ENCODE data around the gene ZMIZ1. TPM values are rescaled to one million over a fixed set of nuclear protein-coding genes. Genes with fewer than 3 reads are reported as not detected.

Gene ZMIZ1
- polyA plus RNA-seq, 3 donors = 3.3 to 64.6 (median 8.9) TPM

DNA sequence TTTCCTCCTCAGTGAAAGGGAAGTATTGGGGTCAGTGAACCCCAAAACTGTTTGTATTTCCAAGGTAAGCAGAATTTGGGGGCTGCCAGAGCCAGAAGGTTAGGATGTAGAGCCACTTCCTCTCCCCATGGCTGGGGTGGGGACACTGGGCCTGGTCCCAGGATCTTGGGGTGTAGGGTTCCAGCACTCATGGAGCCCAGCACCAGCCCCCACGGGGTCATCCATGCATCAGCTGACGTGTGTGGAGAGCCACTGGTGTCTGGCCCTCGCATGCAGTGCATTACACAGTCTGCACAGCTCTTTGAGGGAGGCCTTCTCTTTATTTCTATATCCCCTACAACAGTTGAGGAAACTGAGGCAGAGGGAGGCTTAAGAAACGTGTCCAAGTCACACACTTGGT, 91.4 kb downstream of the ZMIZ1 start:
- no peak overlapping the region for H3K4me3 Mint-ChIP-seq
- peaks cover 0 to 3% (median 0%) of the 10 kb centered on the region in 3 donors for H3K27me3 Mint-ChIP-seq (ENCODE audit: low read depth in 3 of 3)
- no peak overlapping the region for H3K9ac ChIP-seq (ENCODE audit: insufficient read depth, low read length, poor library complexity, severe bottlenecking)
- intact Hi-C loops (cut with micrococcal nuclease) = no loop called here
- H3K9me3 ChIP-seq (replicated peaks in 1 of 2; ENCODE audit: control insufficient read depth in 1 of 2, insufficient read depth in 1 of 2, low read length in 2 of 2) = no peaks in the 10 kb centered on the region
- TF ChIP-seq, protein P1, sequence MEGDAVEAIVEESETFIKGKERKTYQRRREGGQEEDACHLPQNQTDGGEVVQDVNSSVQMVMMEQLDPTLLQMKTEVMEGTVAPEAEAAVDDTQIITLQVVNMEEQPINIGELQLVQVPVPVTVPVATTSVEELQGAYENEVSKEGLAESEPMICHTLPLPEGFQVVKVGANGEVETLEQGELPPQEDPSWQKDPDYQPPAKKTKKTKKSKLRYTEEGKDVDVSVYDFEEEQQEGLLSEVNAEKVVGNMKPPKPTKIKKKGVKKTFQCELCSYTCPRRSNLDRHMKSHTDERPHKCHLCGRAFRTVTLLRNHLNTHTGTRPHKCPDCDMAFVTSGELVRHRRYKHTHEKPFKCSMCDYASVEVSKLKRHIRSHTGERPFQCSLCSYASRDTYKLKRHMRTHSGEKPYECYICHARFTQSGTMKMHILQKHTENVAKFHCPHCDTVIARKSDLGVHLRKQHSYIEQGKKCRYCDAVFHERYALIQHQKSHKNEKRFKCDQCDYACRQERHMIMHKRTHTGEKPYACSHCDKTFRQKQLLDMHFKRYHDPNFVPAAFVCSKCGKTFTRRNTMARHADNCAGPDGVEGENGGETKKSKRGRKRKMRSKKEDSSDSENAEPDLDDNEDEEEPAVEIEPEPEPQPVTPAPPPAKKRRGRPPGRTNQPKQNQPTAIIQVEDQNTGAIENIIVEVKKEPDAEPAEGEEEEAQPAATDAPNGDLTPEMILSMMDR (IDR thresholded peaks at IDR 0.05) = no peak
- peaks cover 11 to 13% of the 10 kb centered on the region in 2 donors for H3K4me1 ChIP-seq (ENCODE audit: control insufficient read depth in 1 of 2, insufficient read depth in 2 of 2, low read length in 2 of 2)
- DNase-seq = no peak
- no CpG with 5 or more reads among the region's 4 CpGs for WGBS (ENCODE audit: insufficient coverage)
- peaks cover 49% of the 10 kb centered on the region for H3K79me2 ChIP-seq (ENCODE audit: insufficient read depth, low read length)
- peaks cover 100% of the 10 kb centered on the region for H4K20me1 ChIP-seq (ENCODE audit: insufficient read depth, low read length)
- peaks cover 34 to 59% of the 10 kb centered on the region in 2 donors for H3K36me3 Mint-ChIP-seq
- H2AFZ ChIP-seq (ENCODE audit: insufficient read depth, low read depth, low read length, poor library complexity, severe bottlenecking) = no peak overlapping the region
- no peak overlapping the region for H3K4me3 ChIP-seq (replicated peaks in 1 of 3; ENCODE audit: low read depth in 2 of 3, low read length in 3 of 3)
- H3K27ac ChIP-seq (ENCODE audit: low read depth in 1 of 2, low read length in 2 of 2) = no peak overlapping the region
- H3K4me2 ChIP-seq (replicated peaks; ENCODE audit: extremely low read depth, low read length, poor library complexity, severe bottlenecking) = no peak overlapping the region
- H3K36me3 ChIP-seq (replicated peaks in 1 of 2; ENCODE audit: control insufficient read depth in 1 of 2, insufficient read depth in 2 of 2, low read length in 2 of 2) = peaks cover 33 to 78% of the 10 kb centered on the region in 2 donors
- H3K9me3 Mint-ChIP-seq = peaks cover 0 to 1% (median 0%) of the 10 kb centered on the region in 7 donors
- H3K27me3 ChIP-seq (ENCODE audit: control insufficient read depth in 2 of 2, insufficient read depth in 2 of 2, low read length in 2 of 2) = no peaks in the 10 kb centered on the region
- H3K27ac Mint-ChIP-seq = no peak overlapping the region
- H3K4me1 Mint-ChIP-seq = peaks cover 18% of the 10 kb centered on the region

DNA sequence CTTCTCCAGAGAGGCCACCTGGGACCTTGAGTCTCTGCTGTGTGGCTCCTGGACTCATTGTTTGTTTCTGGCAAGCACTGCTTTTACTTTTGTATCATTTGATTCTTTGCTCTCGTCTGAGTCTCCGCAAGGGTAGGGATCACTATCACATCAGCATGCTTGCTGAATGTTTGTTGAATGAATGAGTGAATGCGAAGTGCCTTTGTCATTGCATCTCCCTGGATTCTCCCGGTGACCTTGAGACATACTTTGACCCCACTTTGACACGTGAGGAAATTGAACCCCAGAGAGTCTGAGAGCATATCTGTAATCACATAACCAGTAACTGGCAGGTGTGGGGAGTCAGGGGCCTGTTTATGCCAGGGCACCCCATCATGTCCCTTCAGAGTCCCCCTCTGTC, 92.8 kb downstream of the ZMIZ1 start:
- Mint-ChIP-seq H3K36me3 (peaks cover 38 to 66% of the 10 kb centered on the region in 2 donors), H3K4me3 (no peak overlapping the region), H3K9me3 (peaks cover 0 to 1% (median 0%) of the 10 kb centered on the region in 7 donors), H3K27ac (peak overlapping the region in 1 of 7 donors; percentile 59), H3K4me1 (peaks cover 7% of the 10 kb centered on the region), H3K27me3 (ENCODE audit: low read depth in 3 of 3) (no peaks in the 10 kb centered on the region)
- peaks cover 100% of the 10 kb centered on the region for H4K20me1 ChIP-seq (ENCODE audit: insufficient read depth, low read length)
- no peaks in the 10 kb centered on the region for H3K9me3 ChIP-seq (replicated peaks in 1 of 2; ENCODE audit: control insufficient read depth in 1 of 2, insufficient read depth in 1 of 2, low read length in 2 of 2)
- no peak for DNase-seq
- TF ChIP-seq, protein P1 (IDR thresholded peaks at IDR 0.05) = no peak
- no peak overlapping the region for H3K9ac ChIP-seq (ENCODE audit: insufficient read depth, low read length, poor library complexity, severe bottlenecking)
- H3K4me2 ChIP-seq (replicated peaks; ENCODE audit: extremely low read depth, low read length, poor library complexity, severe bottlenecking) = no peak overlapping the region
- H3K27ac ChIP-seq (ENCODE audit: low read depth in 1 of 2, low read length in 2 of 2) = no peak overlapping the region
- H3K36me3 ChIP-seq (replicated peaks in 1 of 2; ENCODE audit: control insufficient read depth in 1 of 2, insufficient read depth in 2 of 2, low read length in 2 of 2) = peaks cover 43 to 88% of the 10 kb centered on the region in 2 donors
- peaks cover 42% of the 10 kb centered on the region for H3K79me2 ChIP-seq (ENCODE audit: insufficient read depth, low read length)
- no peak overlapping the region for H3K4me3 ChIP-seq (replicated peaks in 1 of 3; ENCODE audit: low read depth in 2 of 3, low read length in 3 of 3)
- no CpG with 5 or more reads among the region's 5 CpGs for WGBS (ENCODE audit: insufficient coverage)
- H3K4me1 ChIP-seq (ENCODE audit: control insufficient read depth in 1 of 2, insufficient read depth in 2 of 2, low read length in 2 of 2) = peaks cover 0 to 5% of the 10 kb centered on the region in 2 donors
- intact Hi-C loops (cut with micrococcal nuclease) = no loop called here
- no peaks in the 10 kb centered on the region for H3K27me3 ChIP-seq (ENCODE audit: control insufficient read depth in 2 of 2, insufficient read depth in 2 of 2, low read length in 2 of 2)
- no peak overlapping the region for H2AFZ ChIP-seq (ENCODE audit: insufficient read depth, low read depth, low read length, poor library complexity, severe bottlenecking)
